DOHH2 (cell line): ENCODE measurements around the gene CD3E.

Experiments used
- EZH2phosphoT487 ChIP-seq: fragments of 200-600 bp; sonication (generic); IDR thresholded peaks from 2 replicates; pipeline ENCODE4 v1.6.1; 2017; ENCODE audit warnings: borderline replicate concordance, mild to moderate bottlenecking, antibody characterized with exemption, low read length, moderate library complexity, mixed read lengths
- TF ChIP-seq, protein P1 (sequence below): fragments of 200-600 bp; sonication (generic); IDR thresholded peaks from one replicate; pipeline ENCODE4 v1.5.1; 2014; ENCODE audit warnings: antibody characterized with exemption, mild to moderate bottlenecking, low read depth, low read length; ENCODE audit not compliant: poor library complexity, severe bottlenecking

DNA sequence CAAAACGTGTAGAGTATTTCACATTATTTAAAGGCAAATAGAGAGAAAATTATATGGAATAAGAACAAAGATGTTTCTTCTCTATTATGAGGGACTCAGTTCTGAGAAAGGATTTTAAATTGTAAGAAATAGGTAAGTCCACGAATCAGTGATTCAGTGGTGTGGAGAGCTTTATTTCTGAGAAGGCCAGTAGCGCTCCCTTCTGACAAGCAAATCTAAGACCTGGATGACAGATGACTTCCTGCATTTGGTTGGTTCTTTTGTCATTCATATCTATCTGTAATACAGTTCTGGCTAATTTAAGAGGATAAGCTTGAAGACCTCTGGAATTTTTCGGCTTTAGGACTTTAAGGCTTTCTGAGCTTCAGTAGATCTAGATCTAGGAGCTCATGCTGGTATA is 7.0 kb downstream of the CD3E start:
- TF ChIP-seq, protein P1, sequence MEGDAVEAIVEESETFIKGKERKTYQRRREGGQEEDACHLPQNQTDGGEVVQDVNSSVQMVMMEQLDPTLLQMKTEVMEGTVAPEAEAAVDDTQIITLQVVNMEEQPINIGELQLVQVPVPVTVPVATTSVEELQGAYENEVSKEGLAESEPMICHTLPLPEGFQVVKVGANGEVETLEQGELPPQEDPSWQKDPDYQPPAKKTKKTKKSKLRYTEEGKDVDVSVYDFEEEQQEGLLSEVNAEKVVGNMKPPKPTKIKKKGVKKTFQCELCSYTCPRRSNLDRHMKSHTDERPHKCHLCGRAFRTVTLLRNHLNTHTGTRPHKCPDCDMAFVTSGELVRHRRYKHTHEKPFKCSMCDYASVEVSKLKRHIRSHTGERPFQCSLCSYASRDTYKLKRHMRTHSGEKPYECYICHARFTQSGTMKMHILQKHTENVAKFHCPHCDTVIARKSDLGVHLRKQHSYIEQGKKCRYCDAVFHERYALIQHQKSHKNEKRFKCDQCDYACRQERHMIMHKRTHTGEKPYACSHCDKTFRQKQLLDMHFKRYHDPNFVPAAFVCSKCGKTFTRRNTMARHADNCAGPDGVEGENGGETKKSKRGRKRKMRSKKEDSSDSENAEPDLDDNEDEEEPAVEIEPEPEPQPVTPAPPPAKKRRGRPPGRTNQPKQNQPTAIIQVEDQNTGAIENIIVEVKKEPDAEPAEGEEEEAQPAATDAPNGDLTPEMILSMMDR, result peak; percentile 55
- TF ChIP-seq EZH2phosphoT487, result no peak
